B cell (primary cell): ENCODE data around the gene CXCL16. TPM values are rescaled to one million over a fixed set of nuclear protein-coding genes. Genes with fewer than 3 reads are reported as not detected.

Experiments
- ATAC-seq: fragments of 200-7000 bp; cut with Tn5 transposase; one replicate; pipeline ENCODE4 v1.10.0; 2021; ENCODE audit warnings: low read depth, mild to moderate bottlenecking, moderate number of reproducible peaks, moderate library complexity
- CTCF ChIA-PET: fragments of 350-600 bp; sonication (Branson Sonifier 250); formaldehyde crosslinking; loops from one replicate; lab custom pipeline; 2021; ENCODE audit warnings: antibody characterized with exemption, inconsistent platforms; lab: Charles Lee
- POLR2A ChIA-PET: fragments of 350-600 bp; sonication (Branson Sonifier 250); formaldehyde crosslinking; loops from one replicate; lab custom pipeline; 2021; ENCODE audit warnings: antibody characterized with exemption; lab: Charles Lee
- DNase-seq: peaks from one replicate; pipeline ENCODE4 v3.0.0; 2013
- H2AFZ ChIP-seq: 2 replicates; pipeline ENCODE4 v1.6.1; 2012; ENCODE audit warnings: mild to moderate bottlenecking, low read depth, low read length; ENCODE audit not compliant: insufficient read depth, poor library complexity, severe bottlenecking
- H3K27ac ChIP-seq, 2 donors: 1 replicate in 1 of 2; 2 replicates in 1 of 2; pipeline ENCODE4 v1.5.1; 2012 to 2013; ENCODE audit warnings: low read length in 2 of 2, mild to moderate bottlenecking in 2 of 2, moderate library complexity in 1 of 2
- H3K27me3 ChIP-seq, 4 experiments: fragments of 200-600 bp in 1 of 4; sonication (generic) in 1 of 4; replicated peaks in 1 of 4; 1 replicate in 2 of 4; 2 replicates in 2 of 4; pipeline versions ENCODE4 v1.6.1 to v1.7.0; 2013 to 2016; ENCODE audit warnings: low read length in 3 of 4, mild to moderate bottlenecking in 2 of 4, mixed read lengths in 1 of 4, moderate library complexity in 1 of 4; ENCODE audit not compliant: insufficient read depth in 4 of 4, control insufficient read depth in 3 of 4; ENCODE audit errors: control extremely low read depth in 1 of 4
- H3K36me3 ChIP-seq, 2 experiments: replicated peaks in 1 of 2; 1 replicate in 1 of 2; 2 replicates in 1 of 2; pipeline versions ENCODE4 v1.6.1 to v1.7.1; 2013; ENCODE audit warnings: low read length in 1 of 2; ENCODE audit not compliant: insufficient read depth in 2 of 2, control insufficient read depth in 1 of 2; ENCODE audit errors: control extremely low read depth in 1 of 2, extremely low read depth in 1 of 2
- H3K4me1 ChIP-seq, 2 donors: fragments of 200-600 bp in 1 of 2; sonication (generic) in 1 of 2; 1 replicate in 1 of 2; 2 replicates in 1 of 2; pipeline versions ENCODE4 v1.5.1 to v1.6.1; 2013 to 2017; ENCODE audit warnings: low read length in 2 of 2; ENCODE audit not compliant: control insufficient read depth in 2 of 2, insufficient read depth in 2 of 2
- H3K4me2 ChIP-seq: replicated peaks from 2 replicates; pipeline ENCODE3; 2012; ENCODE audit warnings: mild to moderate bottlenecking, low read depth, low read length; ENCODE audit not compliant: poor library complexity, severe bottlenecking
- H3K4me3 ChIP-seq, 5 experiments: fragments of 200-600 bp in 1 of 5; sonication (generic) in 1 of 5; 1 replicate in 3 of 5; 2 replicates in 2 of 5; pipeline versions ENCODE4 v1.5.1 to v1.7.0; 2011 to 2016; ENCODE audit warnings: low read length in 4 of 5, mild to moderate bottlenecking in 4 of 5, low read depth in 2 of 5, control low read depth in 1 of 5, moderate library complexity in 1 of 5; ENCODE audit not compliant: insufficient read depth in 1 of 5; ENCODE audit errors: control extremely low read depth in 1 of 5, extremely low read depth in 1 of 5
- H3K79me2 ChIP-seq: fragments of 200-600 bp; sonication (generic); one replicate; pipeline ENCODE4 v1.6.0; 2016; ENCODE audit warnings: low read length; ENCODE audit not compliant: control insufficient read depth, insufficient read depth
- H3K9ac ChIP-seq: fragments of 200-600 bp; sonication (generic); 2 replicates; pipeline ENCODE4 v1.6.1; 2017; ENCODE audit warnings: mild to moderate bottlenecking, low read length, moderate library complexity
- H3K9me3 ChIP-seq, 3 donors: one replicate each; pipeline versions ENCODE4 v1.6.1 to v1.7.1; 2013; ENCODE audit warnings: low read length in 2 of 3; ENCODE audit not compliant: control insufficient read depth in 2 of 3, insufficient read depth in 1 of 3; ENCODE audit errors: control extremely low read depth in 1 of 3
- H4K20me1 ChIP-seq: 2 replicates; pipeline ENCODE4 v1.6.0; 2012; ENCODE audit warnings: mild to moderate bottlenecking, low read length; ENCODE audit not compliant: insufficient read depth, control insufficient read depth, poor library complexity, severe bottlenecking
- H3K27ac Mint-ChIP-seq: one replicate; pipeline ENCODE4 v1.8.0; 2021; ENCODE audit warnings: mixed read lengths
- H3K27me3 Mint-ChIP-seq: one replicate; pipeline ENCODE4 v1.8.0; 2021; ENCODE audit warnings: mixed read lengths
- H3K4me1 Mint-ChIP-seq: one replicate; pipeline ENCODE4 v1.8.0; 2021; ENCODE audit warnings: mixed read lengths
- H3K4me3 Mint-ChIP-seq: one replicate; pipeline ENCODE4 v1.8.0; 2021; ENCODE audit warnings: mixed read lengths
- H3K9me3 Mint-ChIP-seq: one replicate; pipeline ENCODE4 v1.8.0; 2022; ENCODE audit warnings: mixed read lengths; ENCODE audit not compliant: insufficient read depth
- EZH2 ChIP-seq: IDR thresholded peaks from 2 replicates; pipeline ENCODE4 v1.6.1; 2012; ENCODE audit warnings: borderline replicate concordance, low read depth, mild to moderate bottlenecking, moderate library complexity, low read length; ENCODE audit not compliant: insufficient read depth, poor library complexity, severe bottlenecking
- WGBS: methylation state at CpG from one replicate; pipeline ENCODE4 v1.1.5; 2013; ENCODE audit warnings: missing lambda C conversion rate; ENCODE audit not compliant: insufficient coverage; 5-methylcytosine and 5-hydroxymethylcytosine counted together
- intact Hi-C: fragments of 100-400 bp; cut with micrococcal nuclease; formaldehyde crosslinking; loops from one replicate; pipeline ENCODE4 v1.10.0; 2022
- polyA plus RNA-seq: library from polyadenylated mRNA; depleted of rRNA; stranded (reverse); fragments of >200 nt; gene quantifications from 2 replicates; pipeline ENCODE4 v1.2.3, GENCODE V29; 2012
- total RNA-seq, 2 donors: library from RNA; stranded (reverse); fragments of 120-200 nt in 1 of 2; gene quantifications; 1 replicate in 1 of 2; 2 replicates in 1 of 2; pipeline versions ENCODE4 v1.2.3 to v1.2.4, GENCODE V29; 2013 to 2022
- TF ChIP-seq, protein P1 (sequence below): fragments of 200-600 bp; IDR thresholded peaks from one replicate; pipeline ENCODE4 v1.8.0; 2022; ENCODE audit warnings: antibody characterized with exemption, mild to moderate bottlenecking

Gene CXCL16
- total and polyA plus RNA-seq, 2 donors (not counting 1 experiment from before 2014, with no cell fraction given), result 10.9 to 22.0 TPM

DNA sequence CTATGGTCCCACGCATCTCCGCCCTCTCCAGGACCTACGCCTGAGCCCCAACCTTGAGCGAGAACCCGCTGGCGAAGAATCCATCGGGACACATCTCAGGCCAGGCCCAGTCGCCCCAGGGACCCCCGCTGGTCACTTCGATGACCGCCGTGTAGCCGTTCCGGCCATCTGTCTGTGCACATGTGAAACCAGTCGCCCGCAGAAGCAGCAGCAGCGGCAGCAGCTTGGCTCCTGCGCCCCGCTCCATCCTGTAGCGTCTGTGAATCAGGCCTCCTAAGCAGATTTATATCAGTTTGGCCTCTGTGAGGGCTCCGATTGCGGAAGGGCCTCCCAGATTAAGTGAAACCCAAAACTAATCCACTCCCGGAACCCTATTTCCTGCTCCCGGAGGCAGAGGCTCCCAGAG is 46.4 kb upstream of the CXCL16 start, which contains the start of gene VMO1:
VMO1 (minus strand) TSS at position 259 of the 406 bp plus-strand sequence; CDS start at position 247, 12 bp downstream.
- peaks cover 0 to 32% (median 0%) of the 10 kb centered on the region in 3 donors for H3K9me3 ChIP-seq
- DNase-seq (peak; percentile 42), ATAC-seq (no peak)
- H3K4me3 ChIP-seq, result no peak within 1 kb of the TSS
- Mint-ChIP-seq H3K27ac (no peak within 1 kb of the TSS), H3K4me3 (peak within 1 kb of the TSS; percentile 59), H3K27me3 (peaks cover 44% of the 10 kb centered on the region), H3K9me3 (no peaks in the 10 kb centered on the region), H3K4me1 (peaks cover 29% of the 10 kb centered on the region)
- peaks cover 28 to 34% of the 10 kb centered on the region in 2 donors for H3K4me1 ChIP-seq
- H3K27ac ChIP-seq, result no peak within 1 kb of the TSS
- 5% methylated on average over 20 of the region's 24 CpGs for WGBS
- no peaks in the 10 kb centered on the region for H3K36me3 ChIP-seq
- H3K79me2 ChIP-seq, result no peaks in the 10 kb centered on the region
- peak within 1 kb of the TSS; percentile 42 for H2AFZ ChIP-seq
- peaks cover 0 to 70% (median 43%) of the 10 kb centered on the region in 4 experiments for H3K27me3 ChIP-seq
- TF ChIP-seq, protein P1, sequence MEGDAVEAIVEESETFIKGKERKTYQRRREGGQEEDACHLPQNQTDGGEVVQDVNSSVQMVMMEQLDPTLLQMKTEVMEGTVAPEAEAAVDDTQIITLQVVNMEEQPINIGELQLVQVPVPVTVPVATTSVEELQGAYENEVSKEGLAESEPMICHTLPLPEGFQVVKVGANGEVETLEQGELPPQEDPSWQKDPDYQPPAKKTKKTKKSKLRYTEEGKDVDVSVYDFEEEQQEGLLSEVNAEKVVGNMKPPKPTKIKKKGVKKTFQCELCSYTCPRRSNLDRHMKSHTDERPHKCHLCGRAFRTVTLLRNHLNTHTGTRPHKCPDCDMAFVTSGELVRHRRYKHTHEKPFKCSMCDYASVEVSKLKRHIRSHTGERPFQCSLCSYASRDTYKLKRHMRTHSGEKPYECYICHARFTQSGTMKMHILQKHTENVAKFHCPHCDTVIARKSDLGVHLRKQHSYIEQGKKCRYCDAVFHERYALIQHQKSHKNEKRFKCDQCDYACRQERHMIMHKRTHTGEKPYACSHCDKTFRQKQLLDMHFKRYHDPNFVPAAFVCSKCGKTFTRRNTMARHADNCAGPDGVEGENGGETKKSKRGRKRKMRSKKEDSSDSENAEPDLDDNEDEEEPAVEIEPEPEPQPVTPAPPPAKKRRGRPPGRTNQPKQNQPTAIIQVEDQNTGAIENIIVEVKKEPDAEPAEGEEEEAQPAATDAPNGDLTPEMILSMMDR, result no peak
- TF ChIP-seq EZH2, result no peak
- no peak within 1 kb of the TSS for H3K9ac ChIP-seq
- CTCF ChIA-PET, result interaction anchor here (0.8 to 1.1 kb wide), 2 partner anchors 50 to 95 kb away, joined by 3 read pairs; no protein-coding TSS in a partner anchor
- intact Hi-C loops, result no loop called here
- POLR2A ChIA-PET, result no interaction called here
- H3K4me2 ChIP-seq, result peak within 1 kb of the TSS; percentile 57
- H4K20me1 ChIP-seq, result no peaks in the 10 kb centered on the region

- Mint-ChIP-seq H3K4me3 (peak overlapping the region; percentile 59), H3K9me3 (no peaks in the 10 kb centered on the region), H3K27me3 (peaks cover 47% of the 10 kb centered on the region), H3K4me1 (peaks cover 25% of the 10 kb centered on the region), H3K27ac (no peak overlapping the region)
- H3K4me2 ChIP-seq, result peak overlapping the region; percentile 57
- DNase-seq, result peak; percentile 52
- ATAC-seq, result no peak
- no peak for TF ChIP-seq EZH2
- TF ChIP-seq, protein P1, result no peak
- no peak overlapping the region for H3K4me3 ChIP-seq
- H3K36me3 ChIP-seq, result no peaks in the 10 kb centered on the region
- ChIA-PET POLR2A (no interaction called here), CTCF (interaction anchor here (1.0 kb wide), 1 partner anchor 27 kb away, joined by 3 read pairs; no protein-coding TSS in a partner anchor)
- H3K27me3 ChIP-seq, result peaks cover 0 to 74% (median 45%) of the 10 kb centered on the region in 4 experiments
- H2AFZ ChIP-seq, result peak overlapping the region; percentile 42
- intact Hi-C loops, result no loop called here
- H4K20me1 ChIP-seq, result no peaks in the 10 kb centered on the region
- 8% methylated on average over 50 of the region's 61 CpGs for WGBS
- H3K27ac ChIP-seq, result no peak overlapping the region
- peaks cover 0 to 32% (median 0%) of the 10 kb centered on the region in 3 donors for H3K9me3 ChIP-seq
- H3K4me1 ChIP-seq, result peaks cover 25 to 30% of the 10 kb centered on the region in 2 donors
- no peaks in the 10 kb centered on the region for H3K79me2 ChIP-seq
- no peak overlapping the region for H3K9ac ChIP-seq
These were observed 45.8 kb upstream of the CXCL16 start for GRCh38 chr17:4785311-4786105.
